SK-N-DZ (cell line): Measurements from ENCODE around the gene CD302.
"Not testable (repeated sequence)": the region's sequence is repeated elsewhere in the genome, so short reads cannot be mapped to it uniquely, and the experiment has no call there.

Source experiments
- DNase-seq: peaks from one replicate; pipeline ENCODE4 v3.0.0-alpha.2; 2015; ENCODE audit warnings: low spot score

CD302 gene

DNA sequence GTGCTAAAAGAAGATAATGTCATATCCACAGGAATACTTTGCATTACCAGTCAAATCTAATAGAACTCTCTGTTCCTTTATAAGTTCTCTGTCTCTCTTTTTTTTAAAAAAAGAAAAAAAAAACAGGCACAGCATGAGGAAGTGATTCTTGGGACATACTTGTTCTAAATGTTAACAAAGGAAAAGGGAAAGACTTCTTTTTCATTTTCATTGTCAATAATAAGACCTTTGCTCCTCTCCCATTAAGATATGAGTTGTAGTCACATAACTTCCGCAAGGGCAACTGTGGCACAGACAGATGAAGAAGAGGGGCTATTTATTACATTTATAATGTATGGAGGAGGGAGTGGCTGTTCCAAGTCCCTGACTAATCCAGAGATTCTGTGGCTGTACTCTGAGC lies 4.7 kb downstream of the CD302 start:
- no peak for DNase-seq

GRCh38 chr2:159792599-159792998 lies 5.4 kb downstream of the CD302 start:
- no peak for DNase-seq

GRCh38 chr2:159792036-159792435 lies 6.0 kb downstream of the CD302 start:
- no peak for DNase-seq

DNA sequence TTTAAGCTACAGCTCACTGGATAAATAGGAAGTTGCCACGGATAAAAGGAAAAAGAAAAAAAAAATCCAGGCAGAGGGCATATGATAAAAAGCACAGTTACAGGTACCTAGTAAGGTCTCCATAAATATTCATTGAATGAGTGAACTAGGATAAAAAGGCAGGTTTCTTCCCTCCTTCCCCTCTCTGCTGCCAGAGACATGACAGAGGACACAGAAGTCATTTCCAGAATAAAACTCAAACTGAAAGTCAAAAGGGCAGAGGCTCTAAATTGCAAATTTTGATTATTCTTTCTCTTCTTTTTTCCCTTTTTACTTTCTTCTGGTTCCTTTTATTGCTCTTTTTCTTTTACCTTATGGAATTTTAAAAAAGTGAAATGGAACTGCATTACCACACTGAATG lies 7.7 kb downstream of the CD302 start:
- no peak for DNase-seq

DNA sequence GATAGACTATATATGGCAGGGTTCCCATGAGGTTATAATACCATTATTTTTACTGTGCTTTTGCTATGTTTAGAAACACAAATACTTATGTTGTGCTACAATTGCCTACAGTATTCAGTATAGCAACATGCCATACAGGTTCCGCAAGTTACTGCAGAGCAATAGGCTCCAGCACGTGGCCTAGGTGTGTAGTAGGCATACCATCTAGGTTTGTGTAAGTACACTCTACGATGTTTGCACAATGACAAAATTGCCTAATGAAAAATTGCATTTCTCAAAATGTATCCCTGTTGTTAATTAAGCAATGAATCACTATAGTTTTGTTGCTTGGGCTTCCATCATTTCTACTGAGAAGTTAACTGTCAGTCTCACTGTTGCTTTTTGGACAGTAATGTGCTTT lies 9.8 kb downstream of the CD302 start:
- DNase-seq: no peak

DNA sequence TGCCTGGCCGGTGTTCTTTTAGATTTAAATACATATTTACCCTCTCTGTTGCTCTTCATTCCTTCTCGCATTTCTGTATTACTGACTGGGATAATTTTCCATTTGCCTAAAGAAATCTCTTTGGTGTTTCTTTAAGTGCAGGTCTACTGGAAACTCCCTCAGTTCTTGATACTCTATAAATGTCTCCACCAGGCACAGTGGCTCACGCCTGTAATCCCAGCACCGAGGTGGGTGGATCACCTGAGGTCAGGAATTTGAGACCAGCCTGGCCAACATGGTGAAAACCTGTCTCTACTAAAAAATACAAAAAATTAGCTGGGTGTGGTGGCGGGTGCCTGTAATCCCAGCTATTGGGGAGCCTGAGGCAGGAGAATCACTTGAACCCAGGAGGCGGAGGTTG lies 10.4 kb downstream of the CD302 start:
- DNase-seq: not testable (repeated sequence)

DNA sequence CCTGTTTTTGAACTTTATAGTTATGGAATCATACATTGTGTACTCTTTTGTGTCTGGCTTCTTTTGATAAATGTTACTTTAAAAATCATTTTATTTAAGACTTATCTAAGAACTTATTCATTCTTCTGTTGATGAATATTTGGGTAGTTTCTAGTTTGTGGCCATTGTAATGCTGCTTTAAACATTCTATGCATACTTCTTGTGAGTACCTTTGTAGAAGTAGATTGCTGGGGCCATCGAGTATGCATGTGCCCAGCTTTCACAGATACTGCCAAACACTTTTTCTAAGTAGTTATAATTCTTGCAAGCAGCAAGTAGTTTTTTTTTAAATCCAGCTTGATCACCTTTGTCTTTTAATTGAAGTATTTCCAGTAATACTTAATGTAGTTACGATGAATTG lies 11.1 kb downstream of the CD302 start:
- DNase-seq: no peak

DNA sequence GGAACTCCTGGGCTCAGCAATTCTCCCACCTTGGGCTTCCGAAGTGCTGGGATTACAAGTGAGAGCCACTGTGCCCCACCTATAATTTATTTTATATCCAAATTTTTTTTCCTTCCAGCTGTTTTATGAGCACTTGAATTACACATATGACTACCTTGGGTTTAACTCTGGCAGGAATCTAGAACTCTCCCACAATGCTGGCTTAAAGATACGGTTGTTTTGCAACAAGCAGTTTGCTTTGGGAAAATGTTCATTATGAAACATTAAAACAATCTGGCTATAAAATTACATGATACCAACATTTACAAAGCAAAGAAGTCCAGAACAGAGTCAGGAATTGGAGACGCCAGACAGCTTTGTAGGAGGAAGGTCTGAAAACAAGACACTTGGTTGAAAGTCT lies 12.8 kb downstream of the CD302 start:
- no peak for DNase-seq

- DNase-seq: not testable (repeated sequence)
Measured at GRCh38 chr2:159784744-159785143, 13.3 kb downstream of the CD302 start.

DNA sequence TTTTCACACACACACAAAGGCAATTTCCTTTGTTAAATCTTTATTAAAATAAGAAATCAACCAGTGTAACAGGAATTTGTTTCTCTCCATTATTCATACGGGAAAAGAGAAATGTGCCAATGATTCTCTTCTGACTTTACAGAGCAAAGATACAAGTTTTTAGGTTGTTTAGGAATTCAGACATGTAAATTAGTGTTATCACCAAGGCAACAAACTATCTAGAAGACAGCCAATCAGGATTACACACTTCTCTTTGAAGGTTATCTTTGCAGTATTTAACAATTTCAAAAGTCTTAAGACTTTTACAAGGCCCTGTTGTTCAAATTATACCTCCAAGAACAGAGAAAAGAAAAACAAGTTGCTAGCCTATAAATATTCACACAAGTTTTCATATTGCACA lies 14.5 kb downstream of the CD302 start:
- no peak for DNase-seq

- DNase-seq: no peak
Measured at GRCh38 chr2:159776321-159776720, 21.7 kb downstream of the CD302 start.

GRCh38 chr2:159775021-159775420 lies 23.0 kb downstream of the CD302 start:
- DNase-seq: no peak

GRCh38 chr2:159774370-159774990 lies 23.5 kb downstream of the CD302 start:
- no peak for DNase-seq

DNA sequence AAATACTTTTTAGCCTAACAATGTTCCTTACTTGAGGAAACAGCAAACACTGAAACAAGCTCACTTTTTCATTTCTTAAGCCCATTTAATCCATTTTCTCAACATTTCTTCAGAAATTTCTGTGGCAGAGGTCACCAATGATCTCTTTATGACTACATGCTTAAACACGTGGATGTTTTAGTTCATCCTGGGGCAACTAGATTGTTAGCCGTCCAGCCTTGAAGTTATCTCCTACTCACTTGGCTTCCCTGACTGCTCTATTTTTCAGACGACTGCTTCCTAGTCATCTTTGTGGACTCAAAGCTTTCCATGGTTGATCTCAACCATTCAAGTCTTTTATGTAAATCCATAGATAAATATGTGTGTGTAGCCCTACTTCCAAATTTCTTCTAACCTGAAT lies 24.1 kb downstream of the CD302 start:
- no peak for DNase-seq

GRCh38 chr2:159773426-159773825 lies 24.6 kb downstream of the CD302 start:
- DNase-seq: no peak

- peak; percentile 61 for DNase-seq
Measured at GRCh38 chr2:159769147-159769546, 28.9 kb downstream of the CD302 start.

DNA sequence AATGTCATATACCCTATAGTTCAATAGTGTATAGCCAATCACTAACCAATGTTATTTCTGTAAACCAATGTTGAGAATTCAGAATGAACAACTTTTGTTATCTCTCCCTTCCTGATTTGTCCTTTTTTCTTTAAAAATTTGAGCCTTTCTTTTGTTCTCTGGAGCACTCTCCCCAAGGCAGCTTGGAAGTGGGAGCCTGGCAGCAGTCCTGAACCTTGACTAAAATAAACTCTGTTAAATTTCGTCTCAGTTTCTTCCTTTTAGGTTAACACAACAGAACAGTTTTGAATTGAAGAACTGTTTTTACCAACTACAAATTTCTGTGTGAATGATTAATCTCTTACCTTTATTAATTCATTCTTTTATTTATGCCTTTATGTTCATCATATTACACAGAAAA lies 35.9 kb downstream of the CD302 start:
- no peak for DNase-seq

- DNase-seq: no peak
Measured at GRCh38 chr2:159760326-159760725, 37.7 kb downstream of the CD302 start.

GRCh38 chr2:159759577-159759976 lies 38.4 kb downstream of the CD302 start:
- DNase-seq: no peak

- no peak for DNase-seq
Measured at GRCh38 chr2:159758686-159759085, 39.3 kb downstream of the CD302 start.

- no peak for DNase-seq
Measured at GRCh38 chr2:159758239-159758638, 39.8 kb downstream of the CD302 start.

DNA sequence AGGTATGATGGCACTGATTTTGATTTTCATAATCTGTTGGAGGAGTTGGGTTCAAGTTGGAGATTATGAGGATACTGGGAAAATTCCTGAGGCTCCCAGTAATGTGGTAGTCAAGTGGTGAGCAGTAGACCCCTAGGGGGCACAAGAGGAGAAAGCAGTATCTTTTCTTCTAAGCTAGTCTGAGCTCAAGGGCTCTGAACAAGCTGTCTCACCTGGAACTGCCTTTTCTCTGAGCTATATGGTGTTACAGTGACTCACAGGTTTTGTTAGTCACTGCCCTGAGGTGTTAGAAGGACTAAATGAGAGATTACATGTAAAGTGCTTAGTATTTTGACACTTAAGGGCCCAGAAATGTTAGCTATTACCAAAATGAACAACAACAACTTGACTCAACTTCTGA lies 42.2 kb downstream of the CD302 start:
- no peak for DNase-seq

DNA sequence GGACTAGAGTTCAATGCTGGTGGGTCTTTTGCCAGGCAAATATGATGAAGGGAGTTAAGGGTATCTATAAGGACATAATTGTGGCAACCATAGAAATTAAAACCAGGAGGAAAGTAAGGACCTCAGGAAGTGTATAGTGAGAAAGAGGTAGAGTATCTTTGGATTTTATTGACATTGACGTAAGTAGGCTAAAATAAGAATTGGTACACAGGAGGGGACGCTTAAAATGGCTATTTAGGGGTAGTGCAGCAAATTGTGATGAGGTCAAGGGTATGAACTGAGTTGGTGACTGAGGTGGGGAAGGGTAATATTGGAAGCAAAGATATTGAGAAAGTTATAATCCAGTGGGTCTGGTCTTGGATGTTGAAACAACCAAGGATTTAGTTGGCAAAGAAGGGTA lies 43.0 kb downstream of the CD302 start:
- DNase-seq: no peak

DNA sequence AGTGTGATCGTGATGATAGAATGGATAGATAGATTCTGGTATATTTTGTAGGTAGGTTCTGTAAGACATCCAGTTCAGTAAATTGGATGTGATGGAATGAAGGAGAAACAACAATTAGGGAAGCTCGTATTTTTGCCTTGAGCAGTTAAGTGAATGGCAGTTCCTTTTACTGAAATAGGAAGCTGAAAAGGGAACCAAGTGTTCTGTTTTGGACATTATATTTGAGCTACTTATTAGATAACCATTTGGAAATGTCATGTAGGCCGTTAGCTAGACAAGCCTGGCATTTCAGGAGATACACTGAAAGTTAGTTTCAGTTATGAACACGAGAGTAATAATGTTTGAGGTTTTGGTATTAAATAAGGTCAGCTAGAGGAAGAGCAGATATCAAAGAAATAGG lies 44.2 kb downstream of the CD302 start:
- no peak for DNase-seq
